ENCODE measurements around the gene ERGIC1.

ERGIC1 gene

DNA sequence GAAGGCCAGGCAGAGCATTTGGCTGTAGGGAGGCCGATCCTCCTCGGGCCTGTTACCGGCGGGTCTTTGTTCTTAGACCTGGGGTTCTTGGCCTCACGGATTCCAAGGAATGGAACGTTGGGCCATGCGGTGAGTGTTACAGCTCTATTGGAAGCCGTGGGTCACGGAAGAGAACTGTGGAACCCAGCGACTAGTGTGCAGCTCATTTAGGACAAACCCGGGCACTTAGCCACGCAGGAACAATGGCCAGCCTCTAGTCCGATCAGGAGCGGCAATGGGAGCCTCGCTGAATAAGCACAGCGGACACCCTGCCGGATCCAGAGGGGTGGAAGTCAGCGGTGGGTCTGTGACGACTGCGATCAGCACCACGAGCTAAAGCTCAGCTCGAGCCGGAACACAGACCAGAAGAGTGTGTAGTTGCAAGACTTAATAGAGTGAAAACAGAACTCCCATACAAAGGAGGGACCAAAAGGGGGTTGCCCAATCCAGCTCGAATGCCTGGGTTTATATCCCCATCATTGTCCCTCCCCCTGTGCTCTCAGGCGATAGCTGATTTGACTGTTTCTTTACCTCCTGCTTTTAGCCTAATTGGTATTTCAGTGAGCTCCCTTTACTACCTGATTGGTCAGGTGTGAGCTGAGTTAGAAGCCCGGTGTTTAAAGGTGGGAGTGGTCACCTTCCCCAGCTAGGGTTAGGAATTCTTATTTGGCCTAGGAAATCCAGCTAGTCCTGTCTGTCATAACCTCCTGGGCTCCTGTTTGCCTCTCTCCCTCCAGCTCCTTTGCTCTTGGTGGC is 71.5 kb downstream of the ERGIC1 start:
- H3K27me3 ChIP-seq (ENCODE audit: control insufficient read depth in 3 of 3, insufficient read depth in 3 of 3, low read depth in 1 of 3, low read length in 3 of 3): no peaks in the 10 kb centered on the region
- H2AFZ ChIP-seq (ENCODE audit: low read length): no peak overlapping the region
- WGBS, 2 donors (ENCODE audit: extremely low coverage in 2 of 2, insufficient read length in 2 of 2, insufficient replicate concordance in 1 of 2): no CpG with 5 or more reads among the region's 26 CpGs
- H3K36me3 ChIP-seq (replicated peaks in 1 of 2; ENCODE audit: control insufficient read depth in 2 of 2, insufficient read depth in 2 of 2, low read length in 2 of 2): peaks cover 1 to 33% of the 10 kb centered on the region in 2 donors
- no peak overlapping the region for H3K18ac ChIP-seq (ENCODE audit: low read length)
- no peak overlapping the region for H2AK5ac ChIP-seq (ENCODE audit: low read depth, low read length)
- H4K91ac ChIP-seq (ENCODE audit: low read depth, low read length, poor library complexity): no peak overlapping the region
- no peaks in the 10 kb centered on the region for H3K79me1 ChIP-seq (ENCODE audit: low read depth, low read length)
- H3K9ac ChIP-seq (ENCODE audit: low read depth, low read length, poor library complexity): no peak overlapping the region
- H2BK15ac ChIP-seq (ENCODE audit: low read length): no peak overlapping the region
- H2BK5ac ChIP-seq (ENCODE audit: low read length): no peak overlapping the region
- no peak overlapping the region for H3K27ac ChIP-seq (replicated peaks; ENCODE audit: low read length)
- no peak overlapping the region for H2BK12ac ChIP-seq (ENCODE audit: low read length)
- H3K4me1 ChIP-seq (ENCODE audit: control insufficient read depth in 2 of 2, insufficient read depth in 1 of 2, low read depth in 1 of 2, low read length in 2 of 2): peaks cover 4 to 12% of the 10 kb centered on the region in 2 donors
- no peaks in the 10 kb centered on the region for H3K9me3 ChIP-seq (replicated peaks in 1 of 2; ENCODE audit: control insufficient read depth in 2 of 2, insufficient read depth in 1 of 2, low read depth in 1 of 2, low read length in 2 of 2)
- H3K4ac ChIP-seq (ENCODE audit: low read length): no peak overlapping the region
- no peak overlapping the region for H2BK120ac ChIP-seq (ENCODE audit: low read depth, low read length)
- H4K8ac ChIP-seq (ENCODE audit: low read depth, low read length): no peak overlapping the region
- no peak overlapping the region for H3K4me2 ChIP-seq (ENCODE audit: insufficient read depth, low read length, poor library complexity, severe bottlenecking)
- no peak overlapping the region for H3K4me3 ChIP-seq (ENCODE audit: low read length in 2 of 2)
- no peak overlapping the region for H3K23ac ChIP-seq (ENCODE audit: low read depth, low read length, poor library complexity)
- H3K14ac ChIP-seq (ENCODE audit: low read length): peak overlapping the region; percentile 91
- no peak for DNase-seq (ENCODE audit: low spot score)

DNA sequence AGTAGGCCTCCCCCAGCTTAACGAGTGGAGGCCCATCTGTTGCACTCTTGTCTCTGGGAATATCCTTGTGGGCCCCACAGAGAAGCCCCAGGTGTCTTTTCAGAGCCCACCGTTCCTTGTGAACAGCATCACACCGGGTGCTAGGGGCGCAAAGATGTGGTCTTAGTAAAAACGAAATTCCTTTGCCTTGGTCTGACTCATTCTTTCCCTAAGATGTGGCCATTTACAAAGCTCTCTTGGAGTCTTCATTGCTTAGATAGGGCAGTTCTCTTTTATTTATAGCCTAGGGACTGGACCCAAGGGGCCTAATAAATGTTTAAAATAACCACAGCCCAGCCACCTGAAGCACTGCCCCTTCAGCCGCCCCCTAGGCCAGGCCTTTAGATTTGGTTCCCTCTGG is 72.4 kb downstream of the ERGIC1 start:
- H3K4me1 ChIP-seq (ENCODE audit: control insufficient read depth in 2 of 2, insufficient read depth in 1 of 2, low read depth in 1 of 2, low read length in 2 of 2): peaks cover 4 to 12% of the 10 kb centered on the region in 2 donors
- no peak overlapping the region for H2BK15ac ChIP-seq (ENCODE audit: low read length)

DNA sequence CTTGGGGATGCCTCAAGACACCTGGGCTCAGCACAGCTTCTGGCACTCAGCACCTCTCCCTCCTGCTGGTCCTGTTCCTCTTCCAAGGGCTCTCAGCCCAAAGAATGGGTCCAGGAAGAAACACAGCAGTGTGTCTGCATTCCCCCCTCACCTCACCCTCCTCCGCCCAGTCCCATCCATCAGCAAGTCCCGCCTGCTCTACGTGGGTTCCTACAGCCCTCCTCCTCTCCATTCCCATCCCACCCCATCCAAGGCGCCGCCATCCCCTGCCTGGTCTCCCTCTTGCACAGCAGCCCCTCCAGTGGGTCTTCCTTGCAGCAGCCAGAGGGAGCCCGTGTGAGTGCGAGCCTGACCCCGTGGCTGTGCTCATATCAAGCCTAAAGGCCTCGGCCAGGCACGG is 72.8 kb downstream of the ERGIC1 start:
- H3K4me1 ChIP-seq (ENCODE audit: control insufficient read depth in 2 of 2, insufficient read depth in 1 of 2, low read depth in 1 of 2, low read length in 2 of 2): peaks cover 4 to 12% of the 10 kb centered on the region in 2 donors

More for the DNA sequence above, 72.4 kb downstream of the ERGIC1 start:
- no CpG with 5 or more reads among the region's 6 CpGs for WGBS, 2 donors (ENCODE audit: extremely low coverage in 2 of 2, insufficient read length in 2 of 2, insufficient replicate concordance in 1 of 2)
- H2AFZ ChIP-seq (ENCODE audit: low read length): no peak overlapping the region
- H3K27me3 ChIP-seq (ENCODE audit: control insufficient read depth in 3 of 3, insufficient read depth in 3 of 3, low read depth in 1 of 3, low read length in 3 of 3): no peaks in the 10 kb centered on the region
- no peak overlapping the region for H3K9ac ChIP-seq (ENCODE audit: low read depth, low read length, poor library complexity)
- H4K91ac ChIP-seq (ENCODE audit: low read depth, low read length, poor library complexity): no peak overlapping the region
- no peak overlapping the region for H3K27ac ChIP-seq (replicated peaks; ENCODE audit: low read length)
- no peak overlapping the region for H3K23ac ChIP-seq (ENCODE audit: low read depth, low read length, poor library complexity)
- no peak overlapping the region for H3K14ac ChIP-seq (ENCODE audit: low read length)
- DNase-seq (ENCODE audit: low spot score): no peak
- no peaks in the 10 kb centered on the region for H3K9me3 ChIP-seq (replicated peaks in 1 of 2; ENCODE audit: control insufficient read depth in 2 of 2, insufficient read depth in 1 of 2, low read depth in 1 of 2, low read length in 2 of 2)
- H3K18ac ChIP-seq (ENCODE audit: low read length): no peak overlapping the region
- no peak overlapping the region for H2BK120ac ChIP-seq (ENCODE audit: low read depth, low read length)
- H3K4me3 ChIP-seq (ENCODE audit: low read length in 2 of 2): no peak overlapping the region
- H3K4ac ChIP-seq (ENCODE audit: low read length): no peak overlapping the region
- no peak overlapping the region for H2BK12ac ChIP-seq (ENCODE audit: low read length)
- H2BK5ac ChIP-seq (ENCODE audit: low read length): no peak overlapping the region
- H3K79me1 ChIP-seq (ENCODE audit: low read depth, low read length): no peaks in the 10 kb centered on the region
- H3K4me2 ChIP-seq (ENCODE audit: insufficient read depth, low read length, poor library complexity, severe bottlenecking): no peak overlapping the region
- no peak overlapping the region for H2AK5ac ChIP-seq (ENCODE audit: low read depth, low read length)
- H4K8ac ChIP-seq (ENCODE audit: low read depth, low read length): no peak overlapping the region
- H3K36me3 ChIP-seq (replicated peaks in 1 of 2; ENCODE audit: control insufficient read depth in 2 of 2, insufficient read depth in 2 of 2, low read length in 2 of 2): peaks cover 4 to 36% of the 10 kb centered on the region in 2 donors

GRCh38 chr5:172907657-172908056 is 73.6 kb downstream of the ERGIC1 start:
- no peak overlapping the region for H4K91ac ChIP-seq (ENCODE audit: low read depth, low read length, poor library complexity)
- no peak overlapping the region for H2BK15ac ChIP-seq (ENCODE audit: low read length)
- H3K4me3 ChIP-seq (ENCODE audit: low read length in 2 of 2): no peak overlapping the region
- WGBS, 2 donors (ENCODE audit: extremely low coverage in 2 of 2, insufficient read length in 2 of 2, insufficient replicate concordance in 1 of 2): no CpG with 5 or more reads among the region's 4 CpGs
- peaks cover 4 to 7% of the 10 kb centered on the region in 2 donors for H3K4me1 ChIP-seq (ENCODE audit: control insufficient read depth in 2 of 2, insufficient read depth in 1 of 2, low read depth in 1 of 2, low read length in 2 of 2)
- no peak overlapping the region for H3K27ac ChIP-seq (replicated peaks; ENCODE audit: low read length)
- H4K8ac ChIP-seq (ENCODE audit: low read depth, low read length): no peak overlapping the region
- H3K79me1 ChIP-seq (ENCODE audit: low read depth, low read length): no peaks in the 10 kb centered on the region
- no peaks in the 10 kb centered on the region for H3K27me3 ChIP-seq (ENCODE audit: control insufficient read depth in 3 of 3, insufficient read depth in 3 of 3, low read depth in 1 of 3, low read length in 3 of 3)
- H2BK12ac ChIP-seq (ENCODE audit: low read length): no peak overlapping the region
- no peak overlapping the region for H2AFZ ChIP-seq (ENCODE audit: low read length)
- no peak overlapping the region for H3K14ac ChIP-seq (ENCODE audit: low read length)
- H2BK120ac ChIP-seq (ENCODE audit: low read depth, low read length): no peak overlapping the region
- no peak overlapping the region for H3K9ac ChIP-seq (ENCODE audit: low read depth, low read length, poor library complexity)
- no peak overlapping the region for H2AK5ac ChIP-seq (ENCODE audit: low read depth, low read length)
- no peak overlapping the region for H3K18ac ChIP-seq (ENCODE audit: low read length)
- H3K36me3 ChIP-seq (replicated peaks in 1 of 2; ENCODE audit: control insufficient read depth in 2 of 2, insufficient read depth in 2 of 2, low read length in 2 of 2): peaks cover 4 to 38% of the 10 kb centered on the region in 2 donors
- peak overlapping the region; percentile 27 for H3K23ac ChIP-seq (ENCODE audit: low read depth, low read length, poor library complexity)
- H3K4me2 ChIP-seq (ENCODE audit: insufficient read depth, low read length, poor library complexity, severe bottlenecking): no peak overlapping the region
- H3K9me3 ChIP-seq (replicated peaks in 1 of 2; ENCODE audit: control insufficient read depth in 2 of 2, insufficient read depth in 1 of 2, low read depth in 1 of 2, low read length in 2 of 2): no peaks in the 10 kb centered on the region
- peak overlapping the region; percentile 72 for H3K4ac ChIP-seq (ENCODE audit: low read length)
- no peak overlapping the region for H2BK5ac ChIP-seq (ENCODE audit: low read length)
- no peak for DNase-seq (ENCODE audit: low spot score)

More for the DNA sequence above, 72.8 kb downstream of the ERGIC1 start:
- no peak for DNase-seq (ENCODE audit: low spot score)
- Histone ChIP-seq H4K8ac (ENCODE audit: low read depth, low read length) (no peak overlapping the region), H3K36me3 (replicated peaks in 1 of 2; ENCODE audit: control insufficient read depth in 2 of 2, insufficient read depth in 2 of 2, low read length in 2 of 2) (peaks cover 4 to 37% of the 10 kb centered on the region in 2 donors), H3K18ac (ENCODE audit: low read length) (no peak overlapping the region), H3K4me3 (ENCODE audit: low read length in 2 of 2) (no peak overlapping the region), H2AFZ (ENCODE audit: low read length) (no peak overlapping the region), H3K27me3 (ENCODE audit: control insufficient read depth in 3 of 3, insufficient read depth in 3 of 3, low read depth in 1 of 3, low read length in 3 of 3) (no peaks in the 10 kb centered on the region), H3K9me3 (replicated peaks in 1 of 2; ENCODE audit: control insufficient read depth in 2 of 2, insufficient read depth in 1 of 2, low read depth in 1 of 2, low read length in 2 of 2) (no peaks in the 10 kb centered on the region), H3K4ac (ENCODE audit: low read length) (no peak overlapping the region), H2BK5ac (ENCODE audit: low read length) (no peak overlapping the region), H3K27ac (replicated peaks; ENCODE audit: low read length) (no peak overlapping the region), H2AK5ac (ENCODE audit: low read depth, low read length) (no peak overlapping the region), H4K91ac (ENCODE audit: low read depth, low read length, poor library complexity) (no peak overlapping the region), H2BK12ac (ENCODE audit: low read length) (no peak overlapping the region), H3K9ac (ENCODE audit: low read depth, low read length, poor library complexity) (no peak overlapping the region), H3K4me2 (ENCODE audit: insufficient read depth, low read length, poor library complexity, severe bottlenecking) (no peak overlapping the region), H2BK120ac (ENCODE audit: low read depth, low read length) (no peak overlapping the region), H2BK15ac (ENCODE audit: low read length) (no peak overlapping the region), H3K14ac (ENCODE audit: low read length) (no peak overlapping the region), H3K23ac (ENCODE audit: low read depth, low read length, poor library complexity) (no peak overlapping the region), H3K79me1 (ENCODE audit: low read depth, low read length) (no peaks in the 10 kb centered on the region)
- no CpG with 5 or more reads among the region's 10 CpGs for WGBS, 2 donors (ENCODE audit: extremely low coverage in 2 of 2, insufficient read length in 2 of 2, insufficient replicate concordance in 1 of 2)
